Measurements from ENCODE around the gene RASSF7.
"Not testable (repeated sequence)": the region's sequence is repeated elsewhere in the genome, so short reads cannot be mapped to it uniquely, and the experiment has no call there.

The RASSF7 gene, protein sequence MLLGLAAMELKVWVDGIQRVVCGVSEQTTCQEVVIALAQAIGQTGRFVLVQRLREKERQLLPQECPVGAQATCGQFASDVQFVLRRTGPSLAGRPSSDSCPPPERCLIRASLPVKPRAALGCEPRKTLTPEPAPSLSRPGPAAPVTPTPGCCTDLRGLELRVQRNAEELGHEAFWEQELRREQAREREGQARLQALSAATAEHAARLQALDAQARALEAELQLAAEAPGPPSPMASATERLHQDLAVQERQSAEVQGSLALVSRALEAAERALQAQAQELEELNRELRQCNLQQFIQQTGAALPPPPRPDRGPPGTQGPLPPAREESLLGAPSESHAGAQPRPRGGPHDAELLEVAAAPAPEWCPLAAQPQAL

DNA sequence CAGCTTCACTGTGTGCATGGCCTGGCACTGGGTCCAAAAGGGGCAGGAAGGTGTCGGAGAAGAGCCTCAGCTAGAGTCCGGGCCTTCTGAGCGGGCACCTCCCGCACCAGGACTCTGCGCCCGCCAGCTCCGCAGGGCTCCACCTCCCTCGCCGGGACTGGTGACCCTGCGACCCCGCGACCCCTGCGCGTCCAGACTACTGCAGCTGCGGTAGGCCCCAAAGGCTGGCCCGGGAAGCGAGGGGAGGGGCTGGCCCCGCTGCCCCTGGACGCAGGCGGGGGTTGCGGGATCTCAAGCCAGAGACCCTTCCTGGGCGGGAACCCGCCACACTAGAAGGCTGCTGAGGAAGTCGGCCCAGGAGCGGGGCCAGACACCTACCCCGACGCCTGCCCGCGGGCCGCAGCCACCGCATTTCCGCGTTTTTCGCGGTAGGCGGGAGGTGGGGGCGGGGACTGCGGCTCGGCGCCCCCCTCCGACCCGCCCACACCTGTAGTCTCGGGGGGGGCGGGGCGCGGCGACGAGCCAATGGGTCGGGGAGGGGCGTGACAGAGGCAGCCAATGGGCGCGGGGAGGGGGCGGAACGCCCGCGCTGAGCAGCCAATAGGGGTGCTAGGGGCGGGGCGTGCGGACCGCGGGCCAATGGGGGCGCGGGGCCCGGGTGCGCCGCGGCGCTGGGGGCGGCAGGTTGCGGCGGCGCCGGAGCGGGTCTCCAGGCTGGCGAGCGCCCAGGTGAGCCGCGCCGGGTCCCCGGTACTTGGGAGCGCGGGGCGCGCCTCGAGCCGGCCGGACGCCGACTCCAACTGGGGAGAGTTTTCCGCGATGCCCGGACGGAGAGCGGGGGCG is at the start of gene RASSF7, which contains the start of gene LMNTD2:
RASSF7 (plus strand) TSS at position 666 of the 843 bp plus-strand sequence. CDS start 799 bp downstream, outside the sequence.
LMNTD2 (minus strand) TSS at position 434 of the 843 bp plus-strand sequence; CDS start at position 412, 22 bp downstream.
- peak; percentile 84 for DNase-seq (ENCODE audit: low read depth)

DNA sequence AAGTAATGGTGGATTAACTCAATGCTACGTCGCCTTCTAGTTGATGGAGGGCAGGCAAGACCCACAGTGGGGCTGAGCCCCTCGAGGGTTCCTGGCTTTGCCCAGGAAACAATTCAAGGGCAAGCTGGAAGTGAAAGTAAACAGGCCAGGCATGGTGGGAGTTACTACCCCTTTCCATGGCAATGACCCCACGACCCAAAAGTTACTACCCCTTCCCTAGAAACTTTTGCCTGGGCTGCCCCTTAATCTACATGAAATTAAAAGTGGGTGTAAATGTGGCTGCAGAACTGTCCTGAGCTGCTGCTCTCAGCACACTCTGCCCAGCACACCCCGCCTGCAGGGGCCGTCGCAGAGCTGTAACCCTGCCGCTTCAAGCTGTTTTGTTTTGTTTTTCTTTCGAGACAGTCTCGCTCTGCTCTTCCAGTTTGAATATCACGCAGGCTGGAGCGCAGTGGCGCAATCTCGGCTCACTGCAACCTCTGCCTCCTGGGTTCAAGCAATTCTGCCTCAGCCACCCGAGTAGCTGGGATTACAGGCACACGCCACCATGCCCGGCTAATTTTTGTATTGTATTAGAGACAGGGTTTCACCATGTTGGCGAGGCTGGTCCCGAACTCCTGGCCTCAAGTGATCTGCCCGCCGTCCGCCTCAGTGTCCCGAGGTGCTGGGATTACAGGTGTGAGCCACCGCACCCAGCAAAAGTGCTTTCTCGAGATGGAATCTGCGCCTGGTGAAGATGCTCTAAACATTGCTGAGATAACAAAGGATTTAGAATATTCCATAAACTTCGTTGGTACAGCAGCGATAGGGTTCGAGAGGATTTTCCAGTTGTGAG is 47.8 kb upstream of the RASSF7 start:
- no peak for DNase-seq (ENCODE audit: low read depth)

DNA sequence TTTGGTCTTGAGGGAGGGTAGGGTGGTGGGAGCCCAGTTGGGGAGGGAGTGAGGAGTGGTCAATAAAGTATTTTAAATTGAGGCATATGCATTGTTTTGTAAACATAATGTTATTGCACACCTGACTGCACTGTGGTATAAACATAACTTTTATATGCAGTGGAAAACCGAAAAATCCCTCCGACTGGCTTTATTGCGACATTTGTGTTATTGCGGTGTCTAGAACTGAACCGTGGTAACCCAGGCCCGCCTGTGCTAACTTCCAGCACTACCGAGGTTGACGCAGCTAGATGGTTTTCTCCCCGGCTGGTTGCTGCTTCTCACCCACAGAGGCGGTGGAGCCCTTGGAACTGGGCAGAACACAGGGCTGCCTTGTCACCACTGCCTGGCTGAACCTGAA is 46.2 kb upstream of the RASSF7 start:
- DNase-seq (ENCODE audit: low read depth): no peak

DNA sequence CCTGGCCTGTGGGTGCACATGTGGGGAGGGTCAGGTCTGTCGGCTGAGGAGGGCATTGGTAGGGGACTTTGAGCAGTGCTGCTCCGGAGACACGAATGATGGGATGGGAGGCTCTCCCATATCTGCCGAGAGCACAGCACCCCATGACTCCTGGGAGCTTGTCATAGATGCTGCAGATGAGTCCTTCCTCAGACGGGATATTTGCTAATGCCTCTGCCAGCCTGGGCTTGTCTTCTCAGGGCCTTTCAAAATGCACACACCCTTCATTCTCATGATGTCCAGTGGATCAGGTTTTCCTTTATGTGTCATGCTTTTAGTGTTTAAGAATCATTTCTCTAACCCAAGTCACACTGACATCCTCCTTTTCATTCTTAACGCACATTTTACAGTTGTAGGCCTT is 45.6 kb upstream of the RASSF7 start:
- no peak for DNase-seq (ENCODE audit: low read depth)

DNA sequence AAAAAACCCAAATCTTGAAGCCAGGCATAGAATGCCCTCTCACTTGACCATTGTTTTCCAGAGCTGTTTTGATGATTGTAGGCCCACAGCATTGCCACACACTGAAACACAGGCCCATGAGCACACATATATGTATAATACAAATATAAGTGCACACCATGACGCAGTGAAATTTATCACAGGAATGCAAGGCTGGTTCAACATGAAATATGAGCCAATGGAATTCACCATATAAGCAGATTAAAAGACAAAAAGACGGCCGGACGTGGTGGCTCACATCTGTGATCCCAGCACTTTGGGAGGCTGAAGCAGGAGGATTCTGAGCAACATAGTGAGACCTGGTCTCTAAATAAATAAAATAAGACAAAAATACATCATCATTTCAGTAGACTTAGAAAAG is 44.4 kb upstream of the RASSF7 start:
- DNase-seq (ENCODE audit: low read depth): no peak

DNA sequence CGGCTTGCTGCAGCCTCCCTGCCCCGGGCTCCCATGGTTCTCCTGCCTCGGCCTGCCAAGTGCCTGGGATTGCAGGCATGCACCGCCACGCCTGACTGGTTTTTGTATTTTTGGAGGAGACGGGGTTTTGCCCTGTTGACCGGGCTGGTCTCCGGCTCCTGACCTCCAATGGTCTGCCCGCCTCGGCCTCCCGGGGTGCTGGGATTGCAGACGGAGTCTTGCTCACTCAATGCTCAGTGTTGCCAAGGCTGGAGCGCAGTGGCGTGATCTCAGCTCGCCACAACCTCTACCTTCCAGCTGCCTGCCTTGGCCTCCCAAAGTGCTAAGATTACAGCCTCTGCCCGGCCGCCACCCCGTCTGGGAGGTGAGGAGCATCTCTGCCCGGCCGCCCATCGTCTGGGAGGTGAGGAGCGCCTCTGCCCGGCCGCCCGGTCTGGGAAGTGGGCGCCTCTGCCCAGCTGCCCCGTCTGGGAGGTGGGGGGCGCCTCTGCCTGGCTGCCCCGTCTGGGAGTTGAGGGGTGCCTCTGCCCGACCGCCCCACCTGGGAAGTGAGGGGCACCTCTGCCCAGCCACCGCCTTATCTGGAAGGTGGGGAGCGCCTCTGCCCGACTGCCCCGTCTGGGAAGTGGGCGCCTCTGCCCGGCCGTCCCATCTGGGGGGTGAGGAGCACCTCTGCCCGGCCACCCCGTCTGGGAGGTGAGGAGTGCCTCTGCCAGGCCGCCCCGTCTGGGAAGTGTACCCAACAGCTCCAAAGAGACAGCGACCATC is 43.7 kb upstream of the RASSF7 start:
- not testable (repeated sequence) for DNase-seq (ENCODE audit: low read depth)

DNA sequence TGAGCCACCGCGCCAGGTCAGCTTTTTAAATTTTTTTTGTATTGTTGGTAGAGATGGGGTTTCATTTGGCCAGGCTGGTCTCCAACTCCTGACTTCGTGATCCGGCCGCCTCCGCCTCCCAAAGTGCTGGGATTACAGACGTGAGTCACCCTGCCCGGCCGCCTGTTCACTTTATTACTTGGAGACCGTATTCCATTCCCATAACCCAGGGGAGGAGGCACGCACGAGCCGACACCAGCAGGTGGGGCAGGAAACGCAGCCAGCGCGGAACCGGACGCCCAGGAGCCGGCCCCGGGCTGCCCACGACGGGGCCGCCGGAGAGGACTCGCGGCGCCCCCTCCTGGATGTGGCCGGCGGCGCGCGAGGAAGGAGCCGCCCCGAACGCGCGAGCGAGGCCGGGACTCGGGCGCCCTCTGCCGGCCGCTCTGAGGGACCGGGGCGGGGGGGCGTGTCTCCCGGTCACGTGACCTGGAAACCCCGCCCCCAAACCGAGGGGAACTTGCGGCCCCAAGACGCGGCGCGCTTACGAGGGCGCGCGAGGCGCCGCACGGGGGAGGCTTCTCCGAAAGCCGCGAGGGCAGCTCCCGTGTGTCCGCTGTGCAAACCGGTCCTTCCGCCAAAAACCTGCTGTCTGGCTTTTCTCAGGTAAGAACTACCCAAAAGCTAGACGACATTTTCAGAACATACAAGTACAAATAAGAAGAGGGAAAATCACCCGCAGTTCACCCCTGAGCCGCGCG is 42.1 kb upstream of the RASSF7 start:
- DNase-seq (ENCODE audit: low read depth): peak; percentile 99

DNA sequence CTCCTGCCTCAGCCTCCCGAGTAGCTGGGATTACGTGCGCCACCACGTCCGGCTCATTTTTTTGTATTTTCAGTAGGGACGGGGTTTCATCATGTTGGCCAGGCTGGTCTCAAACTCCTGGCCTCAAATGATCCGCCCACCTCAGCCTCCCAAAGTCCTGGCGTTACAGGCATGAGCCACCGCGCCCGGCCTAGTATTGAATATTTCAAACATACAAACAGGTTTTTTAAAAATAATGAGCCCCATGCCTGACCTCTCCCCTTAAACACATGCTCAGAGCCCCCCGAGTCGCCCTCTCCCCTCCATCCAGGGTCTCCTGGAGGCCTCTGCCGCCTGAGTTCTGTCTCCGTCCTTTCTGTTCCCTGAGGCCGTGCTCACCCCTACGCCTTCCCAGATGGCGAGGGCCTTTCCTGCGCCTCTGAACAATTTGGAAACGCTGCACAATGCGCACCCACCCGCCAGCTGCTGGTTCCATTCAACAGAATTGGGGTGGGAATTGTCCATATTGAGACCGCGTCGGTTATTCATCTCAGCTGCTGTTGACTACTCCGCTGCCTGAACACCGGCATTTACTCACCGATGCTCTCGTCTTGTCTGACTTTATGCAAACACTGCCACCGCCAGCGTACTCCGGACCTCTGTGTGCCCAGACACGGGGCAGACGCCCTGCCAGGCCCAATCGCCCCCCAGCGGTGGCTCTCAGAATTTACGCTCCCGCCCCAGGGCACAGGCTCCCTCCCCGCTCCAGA is 40.2 kb upstream of the RASSF7 start:
- DNase-seq (ENCODE audit: low read depth): no peak

DNA sequence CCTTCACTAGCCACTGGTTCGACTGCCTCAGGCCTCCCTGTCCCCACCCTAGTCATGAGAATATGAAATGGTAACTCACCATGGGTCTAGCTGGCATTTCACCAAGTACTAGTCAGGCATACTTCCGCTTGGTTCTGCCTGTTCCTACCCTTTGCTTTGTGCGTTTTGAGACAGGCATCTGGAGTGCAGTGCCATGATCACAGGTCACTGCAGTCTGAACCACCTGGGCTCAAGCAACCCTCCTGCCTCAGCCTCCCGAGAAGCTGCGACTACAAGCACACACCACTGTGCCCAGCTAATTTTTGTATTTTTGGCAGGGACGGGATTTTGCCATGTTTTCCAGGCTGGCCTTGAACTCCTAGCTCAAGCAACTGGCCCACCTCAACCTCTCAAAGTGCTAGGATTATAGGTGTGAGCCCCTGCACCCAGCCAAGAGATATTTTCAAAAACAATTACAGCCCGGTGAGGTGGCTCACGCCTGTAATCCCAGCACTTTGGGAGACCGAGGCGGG is 39.5 kb upstream of the RASSF7 start:
- no peak for DNase-seq (ENCODE audit: low read depth)

DNA sequence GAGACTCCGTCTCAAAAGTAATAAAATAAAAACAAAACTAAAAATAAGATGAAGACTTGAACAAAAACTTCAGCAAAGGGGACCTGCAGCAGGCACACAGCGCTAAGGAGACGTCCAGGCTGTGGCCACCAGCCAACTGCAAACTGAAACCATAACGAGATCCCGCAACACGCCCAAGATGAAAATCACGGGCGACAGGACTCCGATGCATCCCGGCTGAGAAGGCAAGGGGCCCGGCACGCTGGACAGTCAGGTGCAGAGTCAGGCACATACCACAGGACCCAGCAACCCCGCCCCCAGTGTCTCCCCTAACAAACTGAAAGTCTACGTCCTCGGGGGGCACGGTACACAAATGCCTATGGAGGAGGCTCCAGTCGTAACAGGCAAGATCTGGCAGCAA is 34.6 kb upstream of the RASSF7 start:
- DNase-seq (ENCODE audit: low read depth): no peak

DNA sequence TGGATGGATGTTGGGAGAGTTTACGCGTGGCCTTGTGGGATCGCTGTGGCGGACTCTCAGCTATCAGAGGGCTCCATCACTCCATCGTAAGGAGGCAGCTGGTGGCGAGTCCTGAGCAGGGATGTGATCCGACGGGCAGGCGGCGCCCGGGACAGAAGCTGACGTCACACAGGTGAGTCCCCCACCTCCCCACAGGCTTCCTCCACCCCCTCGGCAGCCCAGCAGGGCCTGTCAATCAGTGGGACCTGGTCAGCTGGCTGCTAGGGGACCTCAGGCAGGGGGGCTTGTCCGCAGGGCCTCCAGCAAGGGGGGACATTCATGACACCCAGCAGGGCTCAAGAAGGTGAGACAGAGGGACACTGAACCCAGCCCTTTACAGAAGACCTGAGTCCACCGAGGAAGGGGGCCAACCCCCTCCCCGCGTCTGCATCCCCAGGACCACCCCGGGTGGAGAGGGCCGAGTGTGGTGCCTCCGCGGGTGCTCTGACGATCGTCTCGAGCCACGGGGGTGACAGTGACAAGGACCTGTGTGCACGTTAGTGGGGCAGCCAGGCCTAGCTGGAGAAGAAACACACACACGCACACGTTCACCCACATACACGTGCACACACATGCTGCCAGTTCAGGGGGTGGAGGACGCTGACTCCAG is 32.5 kb upstream of the RASSF7 start:
- DNase-seq (ENCODE audit: low read depth): no peak

DNA sequence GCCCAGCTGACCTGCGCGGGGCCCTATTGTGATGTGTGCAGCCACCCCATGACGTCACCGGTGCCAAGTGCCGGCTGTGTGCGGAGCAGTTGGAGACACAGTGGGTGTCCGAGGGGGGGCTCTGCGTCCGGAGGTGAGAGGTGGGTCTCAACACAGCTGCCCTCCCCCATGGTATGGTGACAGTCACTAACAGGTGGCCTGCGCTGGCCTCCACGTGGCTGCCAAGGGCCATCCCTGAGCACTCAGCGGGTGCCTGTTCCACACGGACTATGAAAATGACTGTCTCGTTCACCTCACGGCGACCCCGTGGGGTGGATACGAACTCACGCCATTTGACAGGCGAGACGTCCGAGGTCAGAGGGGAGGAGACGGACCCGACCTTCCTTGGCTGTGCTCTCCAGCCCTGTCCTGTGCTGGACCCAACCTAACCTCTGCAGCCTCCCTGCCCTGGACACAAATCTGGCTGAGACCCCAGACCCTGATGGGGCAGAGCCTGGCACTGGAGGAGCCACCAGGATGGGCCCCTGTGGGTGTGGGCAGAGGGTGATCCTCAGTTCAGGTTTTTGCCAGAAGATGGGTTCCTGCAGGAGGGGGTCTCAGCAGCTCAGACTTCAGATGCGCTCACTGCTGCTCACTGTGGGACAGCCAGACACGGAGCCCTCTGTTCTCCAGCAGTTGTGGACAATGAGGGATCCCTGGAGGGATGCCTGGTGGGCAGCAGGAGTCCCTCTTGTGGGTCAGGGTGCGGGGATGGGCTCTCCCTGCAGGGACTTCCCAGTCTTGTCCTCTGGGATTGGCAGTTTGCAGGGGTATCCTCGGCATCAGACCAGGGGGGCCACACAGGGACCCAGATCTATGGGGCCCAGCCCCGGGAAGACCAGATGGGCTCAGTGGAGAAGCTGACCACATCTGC is 31.7 kb upstream of the RASSF7 start:
- DNase-seq (ENCODE audit: low read depth): no peak

DNA sequence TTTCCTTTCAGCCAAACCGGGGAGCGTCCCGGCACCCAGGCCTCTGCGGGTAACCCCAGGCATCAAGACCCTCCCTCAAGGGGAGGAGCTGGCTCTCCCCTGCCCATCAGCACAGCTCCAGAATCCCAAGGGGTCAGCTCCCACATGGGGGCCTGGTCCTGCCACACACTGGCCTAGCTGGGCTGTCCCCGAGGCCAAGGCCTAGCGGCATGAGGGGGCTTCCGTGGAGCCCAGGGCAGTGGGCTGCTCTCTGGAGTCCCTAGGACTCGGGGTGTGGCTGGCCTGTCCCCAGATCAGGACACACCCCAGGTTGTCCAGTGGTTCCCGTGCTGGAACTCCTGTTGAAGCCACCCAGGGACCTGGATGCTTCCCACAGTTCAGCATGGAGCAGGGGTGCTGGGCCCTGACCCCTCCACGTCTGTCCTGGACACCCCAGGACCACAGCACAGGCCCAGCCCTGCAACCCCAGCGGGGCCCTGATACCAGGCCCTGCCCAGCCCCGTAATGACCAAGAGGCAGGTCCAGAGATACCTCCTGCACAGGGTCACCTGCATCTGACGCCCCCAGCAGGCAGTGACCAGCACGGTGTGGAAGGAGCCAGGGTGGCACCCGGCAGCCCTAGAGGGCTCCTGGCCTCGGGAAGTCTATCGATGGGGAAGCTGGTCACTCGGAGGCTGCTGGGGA is 30.9 kb upstream of the RASSF7 start:
- no peak for DNase-seq (ENCODE audit: low read depth)

DNA sequence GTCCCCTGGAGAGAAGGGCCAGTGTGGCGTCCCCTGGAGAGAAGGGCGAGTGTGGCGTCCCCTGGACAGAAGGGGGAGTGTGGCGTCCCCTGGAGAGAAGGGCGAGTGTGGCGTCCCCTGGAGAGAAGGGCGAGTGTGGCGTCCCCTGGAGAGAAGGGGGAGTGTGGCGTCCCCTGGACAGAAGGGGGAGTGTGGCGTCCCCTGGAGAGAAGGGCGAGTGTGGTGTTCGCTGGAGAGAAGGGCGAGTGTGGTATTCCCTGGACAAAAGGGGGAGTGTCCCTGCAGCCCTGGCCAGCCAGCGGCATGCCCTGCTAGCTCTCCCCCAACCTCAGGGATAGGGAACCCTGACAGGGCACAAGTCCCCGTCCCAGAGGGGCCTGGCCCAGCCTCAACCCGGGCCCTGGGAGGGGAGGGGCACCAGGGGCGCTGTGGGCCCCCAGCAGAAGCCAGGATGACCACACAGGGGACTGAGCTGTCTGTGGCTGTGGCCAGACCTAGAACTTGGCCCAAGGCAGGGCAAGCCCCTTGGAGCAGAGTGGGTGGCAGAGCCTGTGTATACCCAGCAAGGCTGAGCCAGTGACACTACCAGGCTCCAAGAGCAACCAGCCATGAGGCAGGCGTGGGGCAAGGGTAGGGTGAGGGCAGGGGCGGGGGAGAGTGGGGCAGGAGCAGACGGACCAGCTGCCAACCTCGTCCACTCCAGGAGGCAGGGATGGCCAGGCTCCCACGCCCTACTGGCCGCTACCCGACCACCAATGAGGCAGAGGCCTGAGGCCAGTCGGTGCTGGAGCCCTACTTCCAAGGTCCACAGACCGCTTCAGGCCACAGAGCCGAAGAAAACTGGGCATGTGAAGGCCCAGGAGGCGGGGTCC is 29.6 kb upstream of the RASSF7 start:
- DNase-seq (ENCODE audit: low read depth): no peak

DNA sequence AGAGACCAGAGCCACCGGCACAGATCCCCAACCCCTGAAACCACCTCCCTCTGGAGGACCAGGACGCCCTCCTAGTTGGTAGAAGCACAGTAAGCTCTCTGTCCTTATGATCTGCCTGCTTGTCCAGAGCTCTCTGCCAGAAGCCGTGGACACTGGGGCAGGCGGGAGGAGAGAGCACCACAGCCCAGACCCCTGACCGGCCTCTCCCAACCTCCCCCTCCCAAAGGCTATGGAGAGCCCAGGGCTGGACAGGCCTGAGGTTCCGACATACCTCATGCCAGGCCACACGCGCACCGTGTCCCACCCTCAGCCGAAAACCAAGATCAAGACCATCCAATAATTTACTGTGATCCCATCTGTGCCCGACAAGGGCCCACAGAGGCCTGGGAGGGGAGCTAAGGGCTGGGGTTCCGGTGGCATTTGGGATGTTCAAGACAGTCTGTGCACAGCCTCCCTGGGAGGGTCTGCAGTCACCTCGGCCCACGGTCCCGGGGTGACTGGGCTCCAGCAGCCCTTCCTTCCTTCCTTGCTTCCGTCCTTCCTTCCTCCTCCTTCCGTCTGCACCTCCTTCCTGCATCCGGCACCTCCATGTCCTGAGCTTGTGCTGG is 28.7 kb upstream of the RASSF7 start:
- DNase-seq (ENCODE audit: low read depth): no peak

DNA sequence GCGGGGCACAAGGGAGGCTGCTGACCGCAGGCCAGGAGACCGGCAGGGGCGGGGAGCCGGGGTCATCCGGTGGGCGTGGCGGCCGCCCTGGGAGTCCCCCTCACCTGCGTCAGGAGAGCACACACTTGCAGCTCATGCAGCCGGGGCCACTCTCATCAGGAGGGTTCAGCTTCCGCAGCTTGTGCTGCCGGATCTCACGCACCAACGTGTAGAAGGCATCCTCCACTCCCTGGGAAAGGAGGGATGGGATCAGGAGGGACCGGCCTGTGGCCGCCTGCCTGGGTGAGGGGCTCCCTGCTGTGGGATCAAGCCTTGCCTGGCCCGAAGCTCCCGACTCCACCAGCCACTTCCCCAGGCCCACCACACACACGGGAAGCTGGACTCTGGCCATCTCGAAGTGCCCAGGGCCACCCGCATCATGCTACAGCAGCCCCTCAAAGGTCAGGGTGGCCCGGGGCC is 28.2 kb upstream of the RASSF7 start:
- DNase-seq (ENCODE audit: low read depth): no peak
